ENCODE data around the gene GAPDH.

DNA sequence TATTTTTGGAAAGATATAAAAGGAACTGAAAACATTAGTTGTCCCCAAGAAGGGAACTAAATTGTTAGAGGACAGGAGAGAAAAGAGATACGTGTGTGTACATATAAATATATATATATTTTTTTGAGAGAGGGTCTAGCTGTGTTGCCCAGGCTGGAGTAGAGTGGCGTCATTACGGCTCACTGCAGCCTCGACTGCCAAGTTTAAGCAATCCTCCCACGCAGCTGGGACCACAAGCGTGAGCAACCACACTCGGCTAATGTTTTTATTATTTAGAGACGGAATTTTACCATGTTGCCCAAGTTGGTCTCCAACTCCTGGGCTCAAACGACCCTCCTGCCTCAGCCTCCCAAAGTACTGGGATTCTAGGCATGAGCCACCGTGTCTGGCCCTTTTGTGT, 50.0 kb downstream of the GAPDH start:
- TF ChIP-seq TAF1 (IDR thresholded peaks at IDR 0.05; ENCODE audit: low read depth) (no peak), EP300 (IDR thresholded peaks at IDR 0.05; ENCODE audit: borderline replicate concordance) (no peak), FOXM1 (IDR thresholded peaks at IDR 0.05; ENCODE audit: borderline replicate concordance, low read depth) (no peak), RAD21 (IDR thresholded peaks at IDR 0.05; ENCODE audit: low read depth) (no peak), NFIC (IDR thresholded peaks at IDR 0.05) (no peak), CEBPB (IDR thresholded peaks at IDR 0.05) (no peak), ZBTB7A (IDR thresholded peaks at IDR 0.05; ENCODE audit: low read depth) (no peak), CREB1 (IDR thresholded peaks at IDR 0.05; ENCODE audit: low read depth) (no peak), YY1 (IDR thresholded peaks at IDR 0.05; ENCODE audit: low read depth) (no peak), TEAD4 (IDR thresholded peaks at IDR 0.05) (no peak)
- TF ChIP-seq, protein P1, sequence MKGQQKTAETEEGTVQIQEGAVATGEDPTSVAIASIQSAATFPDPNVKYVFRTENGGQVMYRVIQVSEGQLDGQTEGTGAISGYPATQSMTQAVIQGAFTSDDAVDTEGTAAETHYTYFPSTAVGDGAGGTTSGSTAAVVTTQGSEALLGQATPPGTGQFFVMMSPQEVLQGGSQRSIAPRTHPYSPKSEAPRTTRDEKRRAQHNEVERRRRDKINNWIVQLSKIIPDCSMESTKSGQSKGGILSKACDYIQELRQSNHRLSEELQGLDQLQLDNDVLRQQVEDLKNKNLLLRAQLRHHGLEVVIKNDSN (IDR thresholded peaks at IDR 0.05), result no peak
- TF ChIP-seq, protein P2, sequence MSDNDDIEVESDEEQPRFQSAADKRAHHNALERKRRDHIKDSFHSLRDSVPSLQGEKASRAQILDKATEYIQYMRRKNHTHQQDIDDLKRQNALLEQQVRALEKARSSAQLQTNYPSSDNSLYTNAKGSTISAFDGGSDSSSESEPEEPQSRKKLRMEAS (IDR thresholded peaks at IDR 0.05), result no peak
- TF ChIP-seq, protein P3, sequence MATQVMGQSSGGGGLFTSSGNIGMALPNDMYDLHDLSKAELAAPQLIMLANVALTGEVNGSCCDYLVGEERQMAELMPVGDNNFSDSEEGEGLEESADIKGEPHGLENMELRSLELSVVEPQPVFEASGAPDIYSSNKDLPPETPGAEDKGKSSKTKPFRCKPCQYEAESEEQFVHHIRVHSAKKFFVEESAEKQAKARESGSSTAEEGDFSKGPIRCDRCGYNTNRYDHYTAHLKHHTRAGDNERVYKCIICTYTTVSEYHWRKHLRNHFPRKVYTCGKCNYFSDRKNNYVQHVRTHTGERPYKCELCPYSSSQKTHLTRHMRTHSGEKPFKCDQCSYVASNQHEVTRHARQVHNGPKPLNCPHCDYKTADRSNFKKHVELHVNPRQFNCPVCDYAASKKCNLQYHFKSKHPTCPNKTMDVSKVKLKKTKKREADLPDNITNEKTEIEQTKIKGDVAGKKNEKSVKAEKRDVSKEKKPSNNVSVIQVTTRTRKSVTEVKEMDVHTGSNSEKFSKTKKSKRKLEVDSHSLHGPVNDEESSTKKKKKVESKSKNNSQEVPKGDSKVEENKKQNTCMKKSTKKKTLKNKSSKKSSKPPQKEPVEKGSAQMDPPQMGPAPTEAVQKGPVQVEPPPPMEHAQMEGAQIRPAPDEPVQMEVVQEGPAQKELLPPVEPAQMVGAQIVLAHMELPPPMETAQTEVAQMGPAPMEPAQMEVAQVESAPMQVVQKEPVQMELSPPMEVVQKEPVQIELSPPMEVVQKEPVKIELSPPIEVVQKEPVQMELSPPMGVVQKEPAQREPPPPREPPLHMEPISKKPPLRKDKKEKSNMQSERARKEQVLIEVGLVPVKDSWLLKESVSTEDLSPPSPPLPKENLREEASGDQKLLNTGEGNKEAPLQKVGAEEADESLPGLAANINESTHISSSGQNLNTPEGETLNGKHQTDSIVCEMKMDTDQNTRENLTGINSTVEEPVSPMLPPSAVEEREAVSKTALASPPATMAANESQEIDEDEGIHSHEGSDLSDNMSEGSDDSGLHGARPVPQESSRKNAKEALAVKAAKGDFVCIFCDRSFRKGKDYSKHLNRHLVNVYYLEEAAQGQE (IDR thresholded peaks at IDR 0.05; ENCODE audit: low read depth), result no peak
